Lower leg skin (tissue), 4 donors: ENCODE data around the gene SMOC1. TPM values are rescaled to one million over a fixed set of nuclear protein-coding genes. Genes with fewer than 3 reads are reported as not detected.

Source experiments
- DNase-seq, 2 donors: peaks; one replicate each; pipeline ENCODE4 v3.0.0-alpha.2; 2019; ENCODE audit warnings: low spot score in 2 of 2
- H3K4me3 ChIP-seq: fragments of 200-600 bp; sonication (generic); 2 replicates; pipeline ENCODE4 v1.5.1; 2017; ENCODE audit warnings: mild to moderate bottlenecking, low read depth; ENCODE audit not compliant: poor library complexity, severe bottlenecking
- POLR2A ChIP-seq, 2 donors: fragments of 450-650 bp; IDR thresholded peaks; one replicate each; pipeline ENCODE4 v1.6.1; 2016 to 2017; ENCODE audit warnings: antibody characterized with exemption in 2 of 2, mild to moderate bottlenecking in 1 of 2, moderate library complexity in 1 of 2
- WGBS, 2 donors: methylation state at CpG; one replicate each; pipeline ENCODE4 v1.1.5; 2018; 5-methylcytosine and 5-hydroxymethylcytosine counted together
- intact Hi-C: fragments of 100-400 bp; cut with DNase I; formaldehyde crosslinking; loops from one replicate; pipeline ENCODE4 v1.15.0; 2023; ENCODE audit warnings: low total_unique reads
- total RNA-seq, 4 donors: library from RNA; depleted of rRNA; stranded (reverse); fragments of >200 nt; gene quantifications; one replicate each; pipeline ENCODE4 v1.1.0, GENCODE V29; 2016
- TF ChIP-seq, protein P1 (sequence below), 3 donors: fragments of 450-650 bp; IDR thresholded peaks; one replicate each; pipeline ENCODE4 v1.5.1; 2016; ENCODE audit warnings: antibody characterized with exemption in 3 of 3, mild to moderate bottlenecking in 3 of 3, moderate library complexity in 2 of 3

Gene SMOC1
- total RNA-seq, 4 donors from 2014 or later = 1.1 to 5.4 (median 1.9) TPM

DNA sequence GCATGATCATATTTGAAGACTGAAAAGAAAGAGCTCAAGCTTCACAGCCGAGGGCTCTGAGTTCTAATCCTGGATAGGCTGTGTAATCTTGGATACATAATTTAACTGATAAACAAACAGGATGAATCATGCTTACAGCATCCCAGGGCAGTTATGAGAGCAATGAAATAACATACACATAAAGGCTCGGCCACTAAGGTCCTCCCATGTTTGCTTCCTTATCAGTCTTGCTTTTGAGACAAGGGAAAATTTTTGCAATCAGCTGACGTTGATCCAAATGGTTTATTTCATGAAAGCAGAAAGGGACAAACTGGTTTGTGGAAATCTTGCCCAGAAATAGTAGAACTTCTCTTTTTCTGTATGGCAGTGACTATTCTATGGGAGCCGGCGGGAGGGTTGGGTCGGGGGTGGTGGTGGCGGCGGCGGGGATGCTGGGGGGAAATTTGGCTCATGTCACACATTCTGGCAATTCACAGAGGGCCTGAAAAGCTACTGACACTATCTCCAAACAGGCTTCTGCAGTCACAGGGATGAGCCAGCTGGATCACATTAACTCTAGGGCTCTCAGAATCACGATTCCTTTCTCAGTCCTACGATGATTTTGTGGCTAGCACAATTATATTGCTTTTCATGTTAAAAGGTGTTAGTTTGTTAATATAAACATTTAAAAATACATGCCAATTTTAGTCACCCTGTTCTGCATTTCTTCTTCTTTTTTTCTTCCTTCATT, 185.1 kb downstream of the SMOC1 start:
- WGBS, 2 donors = 66 to 70% methylated on average over 11 of the region's 11 CpGs
- H3K4me3 ChIP-seq = no peak overlapping the region
- DNase-seq = no peak
- intact Hi-C loops = no loop called here
- TF ChIP-seq, protein P1, sequence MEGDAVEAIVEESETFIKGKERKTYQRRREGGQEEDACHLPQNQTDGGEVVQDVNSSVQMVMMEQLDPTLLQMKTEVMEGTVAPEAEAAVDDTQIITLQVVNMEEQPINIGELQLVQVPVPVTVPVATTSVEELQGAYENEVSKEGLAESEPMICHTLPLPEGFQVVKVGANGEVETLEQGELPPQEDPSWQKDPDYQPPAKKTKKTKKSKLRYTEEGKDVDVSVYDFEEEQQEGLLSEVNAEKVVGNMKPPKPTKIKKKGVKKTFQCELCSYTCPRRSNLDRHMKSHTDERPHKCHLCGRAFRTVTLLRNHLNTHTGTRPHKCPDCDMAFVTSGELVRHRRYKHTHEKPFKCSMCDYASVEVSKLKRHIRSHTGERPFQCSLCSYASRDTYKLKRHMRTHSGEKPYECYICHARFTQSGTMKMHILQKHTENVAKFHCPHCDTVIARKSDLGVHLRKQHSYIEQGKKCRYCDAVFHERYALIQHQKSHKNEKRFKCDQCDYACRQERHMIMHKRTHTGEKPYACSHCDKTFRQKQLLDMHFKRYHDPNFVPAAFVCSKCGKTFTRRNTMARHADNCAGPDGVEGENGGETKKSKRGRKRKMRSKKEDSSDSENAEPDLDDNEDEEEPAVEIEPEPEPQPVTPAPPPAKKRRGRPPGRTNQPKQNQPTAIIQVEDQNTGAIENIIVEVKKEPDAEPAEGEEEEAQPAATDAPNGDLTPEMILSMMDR (IDR thresholded peaks at IDR 0.05) = no peak
- no peak for TF ChIP-seq POLR2A (IDR thresholded peaks at IDR 0.05)

DNA sequence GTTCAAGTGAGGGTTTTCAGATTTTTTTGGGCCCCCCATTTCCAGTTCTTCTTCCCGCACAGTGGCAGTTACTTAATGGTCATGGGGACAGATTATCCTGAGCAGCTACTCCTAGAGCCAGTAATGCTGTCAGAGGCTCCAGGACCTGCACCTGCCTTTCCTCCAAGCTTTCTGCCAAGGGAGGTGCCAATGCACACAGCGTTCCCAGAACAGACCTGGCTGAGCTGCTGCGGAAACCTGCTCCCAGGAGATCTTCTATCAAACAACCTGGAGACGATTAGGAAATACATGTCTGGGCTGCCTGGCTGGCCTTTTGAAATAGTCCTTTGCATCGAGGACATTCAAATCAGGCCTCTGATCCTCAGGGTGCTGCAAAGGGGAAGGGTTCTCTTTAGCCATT, 188.6 kb downstream of the SMOC1 start:
- 79 to 86% methylated on average over 5 of the region's 5 CpGs for WGBS, 2 donors
- intact Hi-C loops = no loop called here
- no peak for TF ChIP-seq POLR2A (IDR thresholded peaks at IDR 0.05)
- TF ChIP-seq, protein P1 (IDR thresholded peaks at IDR 0.05) = no peak
- H3K4me3 ChIP-seq = no peak overlapping the region
- DNase-seq = no peak

DNA sequence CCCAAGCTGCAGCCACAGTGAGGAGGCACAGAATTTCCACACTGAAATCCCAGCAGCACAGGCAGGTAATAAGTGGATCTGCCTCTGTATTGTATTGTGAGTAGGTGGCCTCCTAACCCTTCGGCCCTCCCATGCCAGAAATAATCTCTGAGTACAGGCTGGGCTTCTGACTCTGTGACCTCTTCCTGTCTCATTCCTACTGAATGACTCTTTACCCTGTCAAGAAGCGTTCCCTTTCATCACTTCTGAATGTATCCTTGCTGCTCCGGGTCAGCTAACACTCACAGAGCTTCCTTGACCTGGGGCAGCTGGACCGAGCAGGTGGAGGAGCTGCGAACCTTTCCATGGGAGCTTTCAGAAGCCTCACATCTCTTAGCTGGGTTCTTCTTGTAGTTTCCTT, 190.0 kb downstream of the SMOC1 start:
- 68 to 71% methylated on average over 5 of the region's 5 CpGs for WGBS, 2 donors
- H3K4me3 ChIP-seq = no peak overlapping the region
- TF ChIP-seq, protein P1 (IDR thresholded peaks at IDR 0.05) = no peak
- TF ChIP-seq POLR2A (IDR thresholded peaks at IDR 0.05) = no peak
- intact Hi-C loops = no loop called here
- no peak for DNase-seq

DNA sequence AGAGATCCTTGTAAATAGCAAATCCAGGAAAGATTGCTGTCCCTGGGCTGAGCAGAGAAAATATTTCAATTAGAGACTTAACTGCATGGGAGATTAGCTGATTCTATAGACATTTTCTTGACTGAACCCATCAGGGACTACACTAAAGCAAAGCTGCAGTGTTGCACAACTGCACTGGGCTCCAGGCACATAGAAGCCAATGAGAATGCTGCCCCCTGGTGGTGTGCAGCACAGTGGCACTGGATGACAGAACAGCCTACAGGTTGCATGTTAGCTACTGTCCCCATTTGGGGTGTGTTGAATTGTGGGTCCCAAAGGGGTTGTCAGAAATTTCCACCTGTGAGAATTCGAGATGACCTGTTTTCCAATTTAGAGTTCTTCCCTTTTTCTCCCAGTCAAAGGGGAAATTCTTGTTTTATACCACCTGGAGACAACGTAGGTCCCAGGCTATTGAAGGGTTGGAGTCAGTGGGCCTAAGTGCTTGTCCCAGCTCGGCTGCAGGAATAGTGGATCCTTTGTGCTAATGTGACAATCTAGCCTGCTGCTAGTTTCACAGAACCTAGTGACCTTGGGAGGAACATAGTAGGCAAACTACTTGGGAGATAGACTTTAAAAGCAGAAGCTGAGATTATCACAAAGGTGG, 194.8 kb downstream of the SMOC1 start:
- DNase-seq = no peak
- 53 to 65% methylated on average over 3 of the region's 3 CpGs for WGBS, 2 donors
- no peak for TF ChIP-seq POLR2A (IDR thresholded peaks at IDR 0.05)
- TF ChIP-seq, protein P1 (IDR thresholded peaks at IDR 0.05) = no peak
- intact Hi-C loops = no loop called here
- H3K4me3 ChIP-seq = no peak overlapping the region

DNA sequence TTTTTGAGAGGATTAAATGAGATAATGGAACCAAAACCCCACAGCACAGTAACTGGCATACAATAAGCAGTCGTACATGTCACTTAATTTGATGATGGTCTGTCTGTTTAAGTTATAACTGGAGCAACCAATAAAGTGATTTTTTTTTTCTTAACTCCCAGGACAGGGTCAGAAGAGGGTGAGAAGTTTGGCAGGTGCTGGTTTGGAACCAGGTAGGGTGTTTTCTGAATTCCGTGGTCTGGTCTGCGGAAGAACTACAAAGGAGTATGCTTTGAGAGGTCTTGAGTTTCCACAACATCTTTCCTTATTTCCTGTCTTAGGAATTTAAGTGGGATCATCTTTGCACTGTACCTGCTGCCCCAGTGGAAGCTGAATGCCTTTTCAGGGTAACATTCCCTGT, 197.8 kb downstream of the SMOC1 start:
- TF ChIP-seq POLR2A (IDR thresholded peaks at IDR 0.05) = no peak
- TF ChIP-seq, protein P1 (IDR thresholded peaks at IDR 0.05) = no peak
- WGBS, 2 donors = 88 to 95% methylated on average over 3 of the region's 3 CpGs
- DNase-seq = no peak
- H3K4me3 ChIP-seq = no peak overlapping the region
- intact Hi-C loops = no loop called here
